Inflammatory macrophage treated with lipopolysaccharide for 1 hour (primary cell): ENCODE data around the gene CES5A.
"Not testable (repeated sequence)": the region's sequence is repeated elsewhere in the genome, so short reads cannot be mapped to it uniquely, and the experiment has no call there.

Source experiments
- DNase-seq, 2 donors: peaks; one replicate each; pipeline ENCODE4 v3.0.0-alpha.2; 2020 to 2022

CES5A gene

GRCh38 chr16:55825115-55825728 lies 50.0 kb downstream of the CES5A start:
- DNase-seq = no peak

GRCh38 chr16:55824473-55825000 lies 50.6 kb downstream of the CES5A start:
- peak; percentile 34 to 39 for DNase-seq

GRCh38 chr16:55822280-55822810 lies 52.8 kb downstream of the CES5A start:
- no peak for DNase-seq

DNA sequence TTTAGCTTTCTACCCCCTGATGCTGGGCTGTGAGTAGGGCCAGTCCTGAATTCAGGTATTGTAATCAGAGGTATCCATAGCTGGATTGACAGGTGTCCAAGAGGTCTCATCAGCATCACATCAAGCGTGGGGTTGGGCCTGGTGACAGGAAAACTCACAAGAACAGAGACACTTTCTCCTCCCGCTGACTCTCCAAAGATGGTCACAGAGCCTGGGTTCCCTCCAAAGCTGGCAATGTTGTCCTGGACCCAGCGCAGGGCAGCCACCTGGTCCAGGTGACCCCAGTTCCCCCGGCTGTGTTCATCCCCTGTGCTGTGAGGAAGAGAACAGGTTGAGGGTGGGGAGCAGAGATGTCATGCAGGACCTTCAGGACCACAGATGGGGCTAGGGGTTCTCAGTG lies 54.0 kb downstream of the CES5A start:
- no peak for DNase-seq

DNA sequence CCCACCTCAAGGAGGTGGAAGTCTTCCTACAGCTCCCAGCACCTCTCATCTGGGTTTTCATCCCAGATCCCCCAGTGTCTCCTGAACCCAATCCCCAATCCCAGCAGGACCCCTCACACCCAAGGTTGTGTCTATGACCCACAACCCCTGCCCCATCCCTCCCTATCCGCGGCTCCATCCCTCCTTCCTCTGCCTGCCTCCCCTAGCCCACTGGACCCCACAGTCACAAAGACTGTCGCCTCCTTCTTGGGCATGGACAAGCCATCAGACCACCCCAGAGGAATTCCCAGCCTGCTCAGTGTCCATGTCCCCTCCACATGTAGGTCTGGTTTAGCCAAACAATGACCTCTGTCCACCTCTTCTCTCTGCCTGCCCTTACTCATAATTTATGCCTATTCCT lies 54.6 kb downstream of the CES5A start:
- DNase-seq = no peak

- DNase-seq = peak in 1 of 2 donors; percentile 16
Observed at GRCh38 chr16:55817236-55817912, 57.8 kb downstream of the CES5A start.

DNA sequence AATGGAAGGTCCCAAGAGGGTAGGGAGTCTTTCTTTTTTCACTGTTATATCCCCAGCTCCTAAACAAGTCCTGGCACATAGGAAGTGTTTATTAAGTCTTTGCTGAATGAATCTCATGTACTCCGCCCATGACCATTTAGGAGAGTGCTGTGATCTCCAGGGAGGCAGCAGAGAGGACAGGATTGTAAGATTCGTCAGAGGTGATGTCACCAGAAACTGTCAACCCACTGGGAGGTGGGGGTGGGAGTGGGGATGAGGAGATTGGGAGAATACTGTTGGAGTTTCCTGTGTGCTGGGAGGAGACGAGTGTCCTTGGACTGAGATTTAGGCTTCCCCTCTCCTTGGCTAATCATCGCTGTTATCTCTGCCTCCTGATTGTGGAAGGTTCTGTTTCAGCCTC lies 59.0 kb downstream of the CES5A start:
- not testable (repeated sequence) for DNase-seq

- no peak for DNase-seq
Observed at GRCh38 chr16:55815320-55815719, 59.9 kb downstream of the CES5A start.

DNA sequence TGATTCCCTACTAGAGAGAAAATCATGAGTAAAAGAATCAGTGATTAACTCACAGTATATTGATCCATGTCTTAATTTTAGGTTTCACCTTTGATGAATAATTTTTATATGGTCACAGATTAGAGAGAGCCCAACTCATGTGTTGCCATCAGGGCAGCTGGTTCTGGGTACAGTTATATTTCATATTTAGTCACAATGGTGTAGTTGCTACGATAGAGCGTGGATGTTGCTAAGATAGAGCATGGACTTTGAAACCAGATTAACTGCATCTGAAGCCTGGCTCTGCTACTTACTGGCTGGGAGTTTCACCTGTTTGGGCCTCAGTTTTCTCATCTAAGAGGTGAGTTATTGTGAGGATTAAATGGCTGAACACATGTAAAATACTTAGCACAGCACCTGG lies 61.0 kb downstream of the CES5A start:
- DNase-seq = not testable (repeated sequence)

GRCh38 chr16:55813730-55814129 lies 61.4 kb downstream of the CES5A start:
- DNase-seq = not testable (repeated sequence)

- DNase-seq = no peak
Observed at GRCh38 chr16:55812951-55813350, 62.2 kb downstream of the CES5A start.

DNA sequence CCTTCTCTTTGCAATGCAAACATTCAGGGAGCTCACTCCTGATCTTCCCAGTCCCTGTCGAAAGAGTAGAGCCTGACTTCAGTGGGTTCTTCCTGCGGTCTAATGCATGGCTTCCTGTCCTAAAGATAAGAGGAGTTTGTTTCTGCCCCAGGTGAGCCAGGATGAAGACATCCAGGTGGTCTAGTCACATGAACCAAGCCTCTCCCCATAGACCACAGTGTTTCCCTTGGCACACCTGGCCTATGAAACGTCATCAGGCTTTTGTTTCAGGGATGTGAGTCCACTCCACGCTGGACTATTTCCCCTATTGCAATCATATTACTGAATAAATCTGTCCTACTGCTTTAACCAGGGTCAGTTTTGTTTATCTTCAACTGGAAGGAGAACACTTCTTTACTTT lies 63.4 kb downstream of the CES5A start:
- no peak for DNase-seq

GRCh38 chr16:55810451-55810961 lies 64.7 kb downstream of the CES5A start:
- DNase-seq = no peak

DNA sequence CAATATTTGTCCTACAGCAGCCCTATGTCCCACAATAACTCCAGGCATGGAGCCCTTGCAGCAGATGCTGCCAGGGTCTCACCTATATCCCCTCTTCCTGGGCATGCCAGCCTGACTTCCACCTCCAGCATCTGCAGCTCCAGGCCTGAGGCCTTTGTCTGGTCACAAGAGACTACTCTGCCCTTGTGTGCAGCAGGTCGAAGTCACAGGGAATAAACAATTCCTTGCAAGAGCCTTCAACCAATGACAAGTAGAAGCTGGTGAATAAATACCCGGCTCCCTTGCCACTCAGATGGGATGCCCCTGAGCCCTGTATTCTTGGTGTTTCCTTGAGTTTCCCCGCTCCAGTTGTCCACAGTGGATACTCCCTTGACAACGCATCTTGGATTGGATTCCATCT lies 65.3 kb downstream of the CES5A start:
- no peak for DNase-seq

DNA sequence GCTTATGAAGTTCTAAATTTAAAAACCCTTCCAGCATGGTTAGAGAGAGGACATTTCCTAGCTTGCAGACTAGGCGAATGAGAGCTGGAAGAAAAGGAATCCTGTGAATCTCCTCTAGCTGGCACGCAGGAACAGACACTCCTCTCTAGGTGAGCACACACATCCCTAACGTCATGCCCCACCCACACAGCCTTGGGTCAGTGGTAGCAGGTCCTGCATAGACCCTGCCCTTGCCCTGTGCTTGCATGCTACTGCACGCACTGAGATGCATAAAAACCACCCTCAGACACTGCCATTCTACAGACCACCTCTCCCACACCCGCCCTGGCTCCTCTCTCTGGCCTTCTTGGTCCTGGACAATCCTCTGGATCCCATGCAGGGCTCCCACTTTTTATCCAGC lies 65.8 kb downstream of the CES5A start:
- DNase-seq = no peak

DNA sequence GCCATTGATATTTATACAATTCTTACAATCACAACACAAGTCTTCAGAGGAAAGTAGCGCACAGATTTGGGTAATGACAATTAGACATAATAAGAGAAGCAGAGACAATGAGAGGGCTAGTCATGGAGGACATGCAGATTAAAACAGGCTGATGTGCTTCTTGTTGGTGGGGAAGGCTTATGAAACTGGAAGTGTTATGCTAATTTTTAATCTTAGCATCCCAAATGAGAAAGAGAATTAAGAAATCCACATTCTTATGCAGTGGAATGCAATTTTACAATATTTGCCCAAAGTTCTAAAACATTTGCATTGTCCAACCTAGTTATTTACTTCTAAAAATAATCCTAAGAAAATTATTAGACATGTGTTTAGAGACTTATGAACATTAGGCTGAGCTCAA lies 66.9 kb downstream of the CES5A start:
- DNase-seq = not testable (repeated sequence)

GRCh38 chr16:55805104-55805503 lies 70.1 kb downstream of the CES5A start:
- DNase-seq = not testable (repeated sequence)

DNA sequence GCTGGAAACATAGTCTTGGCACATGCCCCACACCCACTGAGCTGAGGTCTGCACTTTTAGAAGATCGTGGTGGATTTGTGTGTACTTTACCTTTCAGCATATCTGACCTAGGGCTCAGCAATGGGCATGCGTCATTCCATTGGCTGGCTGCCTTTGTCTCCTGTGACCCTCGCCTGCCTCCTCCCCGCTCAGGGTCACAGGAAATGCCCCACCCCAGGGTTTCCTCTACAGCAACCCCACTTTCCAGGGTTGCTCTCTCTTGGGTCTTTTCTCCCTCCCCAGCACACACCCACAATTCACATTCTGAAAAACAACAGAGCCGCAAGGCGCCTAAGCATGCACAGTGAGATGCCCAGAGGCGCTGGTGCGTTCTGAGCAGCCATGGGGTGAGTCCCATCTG lies 71.5 kb downstream of the CES5A start:
- DNase-seq = not testable (repeated sequence)
